HepG2 (cell line): ENCODE data around the gene APBB1IP. TPM values are rescaled to one million over a fixed set of nuclear protein-coding genes. Genes with fewer than 3 reads are reported as not detected.
"Not testable (repeated sequence)": the region's sequence is repeated elsewhere in the genome, so short reads cannot be mapped to it uniquely, and the experiment has no call there.

Experiments used
- ATAC-seq: fragments of 200-7000 bp; cut with Tn5 transposase; 3 replicates; pipeline ENCODE4 v1.9.1; 2020; ENCODE audit warnings: mild to moderate bottlenecking, moderate library complexity
- BruUV-seq: library from RNA; stranded (reverse); fragments of 400-500 nt; replicated peaks from 2 replicates; lab custom pipeline; 2021; lab: Mats Ljungman, UMichigan
- CTCF ChIA-PET: fragments of 300-600 bp; formaldehyde crosslinking; extraction: SDS; loops from one replicate; lab custom pipeline; 2021; ENCODE audit warnings: low total read pairs, inconsistent platforms, low intra/inter-chr PET ratio; lab: Yijun Ruan, JAX
- POLR2A ChIA-PET: fragments of 350-600 bp; sonication (Branson Sonifier 250); formaldehyde crosslinking; loops from one replicate; lab custom pipeline; 2020; ENCODE audit warnings: antibody characterized with exemption, inconsistent platforms; lab: Yijun Ruan, JAX
- DNase-seq: peaks from one replicate; pipeline ENCODE4 v3.0.0-alpha.2; 2015; ENCODE audit warnings: low spot score
- FAIRE-seq: peaks from 3 replicates; lab custom pipeline; 2011; peaks lifted over from hg19 to GRCh38; lab: Jason Lieb, UNC
- H2AFZ ChIP-seq: one replicate; pipeline ENCODE4 v1.6.1; 2011; ENCODE audit warnings: low read length, inconsistent platforms
- H3K27ac ChIP-seq: fragments of 300-600 bp; 3 replicates; pipeline ENCODE4 v1.8.0; 2011; ENCODE audit warnings: mixed run types, mild to moderate bottlenecking, mixed read lengths, low read length, inconsistent platforms; ENCODE audit not compliant: insufficient read depth; ENCODE audit errors: extremely low read length
- H3K27me3 ChIP-seq, 2 experiments: fragments of 200-600 bp in 1 of 2; 2 replicates in 1 of 2; 3 replicates in 1 of 2; pipeline versions ENCODE4 v1.6.0 to v1.8.0; 2011; ENCODE audit warnings: low read length in 2 of 2, mild to moderate bottlenecking in 2 of 2, moderate library complexity in 2 of 2, inconsistent platforms in 1 of 2; ENCODE audit not compliant: insufficient read depth in 2 of 2, control insufficient read depth in 1 of 2
- H3K36me3 ChIP-seq, 2 experiments: fragments of 200-600 bp in 1 of 2; replicated peaks in 1 of 2; 2 replicates in 1 of 2; 3 replicates in 1 of 2; pipeline versions ENCODE4 v1.5.1 to v1.8.0; 2011; ENCODE audit warnings: low read length in 2 of 2, inconsistent platforms in 1 of 2; ENCODE audit not compliant: insufficient read depth in 2 of 2, control insufficient read depth in 1 of 2
- H3K4me1 ChIP-seq: 2 replicates; pipeline ENCODE4 v1.5.1; 2012; ENCODE audit warnings: low read length, inconsistent platforms; ENCODE audit not compliant: insufficient read depth
- H3K4me2 ChIP-seq: 2 replicates; pipeline ENCODE4 v1.6.0; 2011; ENCODE audit warnings: low read depth, low read length, inconsistent platforms
- H3K4me3 ChIP-seq, 3 experiments: fragments of 200-600 bp in 1 of 3; sonication (generic), shearing (Covaris generic) in 1 of 3; replicated peaks in 1 of 3; 2 replicates each; pipeline ENCODE4 v1.5.1; 2011 to 2016; ENCODE audit warnings: low read length in 3 of 3, inconsistent platforms in 2 of 3, low read depth in 2 of 3, mild to moderate bottlenecking in 2 of 3, control low read depth in 1 of 3, mixed read lengths in 1 of 3; ENCODE audit not compliant: insufficient read depth in 1 of 3
- H3K79me2 ChIP-seq: one replicate; pipeline ENCODE4 v1.6.1; 2011; ENCODE audit warnings: low read length, inconsistent platforms; ENCODE audit not compliant: insufficient read depth
- H3K9ac ChIP-seq: 2 replicates; pipeline ENCODE4 v1.6.0; 2011; ENCODE audit warnings: mild to moderate bottlenecking, low read depth, low read length, inconsistent platforms; ENCODE audit not compliant: insufficient read depth
- H3K9me3 ChIP-seq: 2 replicates; pipeline ENCODE4 v1.5.1; 2012; ENCODE audit warnings: mild to moderate bottlenecking, low read length
- H4K20me1 ChIP-seq: 2 replicates; pipeline ENCODE4 v1.6.0; 2011; ENCODE audit warnings: inconsistent platforms, mild to moderate bottlenecking, low read length, moderate library complexity; ENCODE audit not compliant: insufficient read depth
- ZNF333 ChIP-seq: sonication (generic); formaldehyde crosslinking; IDR thresholded peaks from 2 replicates; pipeline ENCODE4 v1.4.0; 2020; ENCODE audit warnings: mild to moderate bottlenecking, missing genetic modification reagents, borderline replicate concordance
- ZSCAN9 ChIP-seq: IDR thresholded peaks from 2 replicates; pipeline ENCODE4 v1.6.1; 2016; ENCODE audit warnings: borderline replicate concordance
- WGBS: methylation state at CpG from one replicate; pipeline ENCODE4 v1.1.6; 2017; ENCODE audit warnings: low lambda C conversion rate; 5-methylcytosine and 5-hydroxymethylcytosine counted together
- in situ Hi-C: cut with HindIII; loops from 2 replicates; pipeline ENCODE4 v1.10.0; 2017; ENCODE audit warnings: low pct_unique_long_range_greater_than_20kb; ENCODE audit not compliant: extremely low pct_ligation_motif_present
- intact Hi-C: fragments of 100-400 bp; cut with micrococcal nuclease; formaldehyde crosslinking; loops from one replicate; pipeline ENCODE4 v1.10.0; 2022; ENCODE audit not compliant: unreplicated experiment
- polyA plus RNA-seq, 8 experiments: library from polyadenylated mRNA; depleted of rRNA in 3 of 8; stranded (reverse) in 7 of 8; unstranded in 1 of 8; fragments of >200 nt; fragmentation: Illumina TruSeq in 4 of 8; extraction: Trizol in 4 of 8; gene quantifications; 2 replicates each; pipeline versions ENCODE4 v1.2.1 to v1.2.3, GENCODE V29; 2011 to 2016; ENCODE audit warnings: low read depth in 4 of 8, missing spikeins in 1 of 8, mixed read lengths in 1 of 8; ENCODE audit not compliant: insufficient read depth in 1 of 8
- total RNA-seq, 5 experiments: library from RNA; depleted of rRNA; stranded (reverse); fragments of >200 nt; fragmentation: Illumina TruSeq; extraction: Trizol; gene quantifications; 2 replicates each; pipeline ENCODE4 v1.2.3, GENCODE V29; 2016; ENCODE audit warnings: low read depth in 1 of 5
- TF ChIP-seq, protein P1 (sequence below): sonication (generic); formaldehyde crosslinking; IDR thresholded peaks from 2 replicates; pipeline ENCODE4 v1.4.0; 2020; ENCODE audit warnings: missing genetic modification reagents, borderline replicate concordance

The APBB1IP gene
- total and polyA plus RNA-seq, 2 of the 13 experiments (the other 11 are each of a cell fraction or from before 2014, with no cell fraction given): 0.08 TPM; not detected in 1

DNA sequence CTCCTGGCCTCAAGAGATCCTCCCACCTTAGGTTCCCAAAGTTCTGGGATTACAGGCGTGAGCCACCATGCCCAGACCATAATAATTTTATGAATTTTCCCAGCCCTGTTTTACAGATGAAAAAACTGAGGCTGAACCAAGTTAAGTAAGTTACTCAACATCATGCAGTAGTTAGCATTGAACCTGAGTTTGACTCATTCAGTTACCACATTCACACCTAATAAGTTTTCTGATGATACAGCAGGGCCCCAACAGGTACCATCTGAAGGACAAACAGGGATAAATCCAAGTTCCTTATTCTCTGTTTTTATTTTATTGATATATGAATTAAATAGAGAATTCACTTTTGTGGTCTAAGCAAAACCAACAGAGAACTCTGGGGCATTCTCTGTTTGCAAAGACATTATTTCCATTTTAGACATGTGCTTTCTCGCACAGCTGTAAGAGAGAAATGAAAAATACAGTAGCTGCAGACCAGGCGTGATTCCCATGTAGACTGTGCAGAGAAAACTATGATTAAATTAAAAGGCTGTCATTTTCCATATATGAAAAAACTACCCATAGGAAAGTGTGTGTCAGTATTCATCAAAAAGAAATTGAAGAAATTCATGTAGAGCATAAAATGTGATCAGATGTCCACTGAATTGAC is 26.6 kb downstream of the APBB1IP start:
- ChIA-PET POLR2A (no interaction called here), CTCF (no interaction called here)
- in situ Hi-C loops (no loop called here), intact Hi-C loops (no loop called here)
- ATAC-seq: no peak
- Histone ChIP-seq H3K27me3 (peaks cover 0 to 3% of the 10 kb centered on the region in 2 experiments; a peak in 2 of 5 replicates), H3K4me3 (no peak overlapping the region), H3K79me2 (no peaks in the 10 kb centered on the region), H3K4me2 (no peak overlapping the region), H3K27ac (no peak overlapping the region), H4K20me1 (no peaks in the 10 kb centered on the region), H3K4me1 (peaks cover 6% of the 10 kb centered on the region), H3K9ac (no peak overlapping the region), H2AFZ (no peak overlapping the region), H3K36me3 (no peaks in the 10 kb centered on the region), H3K9me3 (no peaks in the 10 kb centered on the region)
- DNase-seq: no peak
- FAIRE-seq: no peak
- BruUV-seq: no TSS peak
- no peak for TF ChIP-seq ZSCAN9 (CRISPR knock-in tag)
- TF ChIP-seq, protein P1, sequence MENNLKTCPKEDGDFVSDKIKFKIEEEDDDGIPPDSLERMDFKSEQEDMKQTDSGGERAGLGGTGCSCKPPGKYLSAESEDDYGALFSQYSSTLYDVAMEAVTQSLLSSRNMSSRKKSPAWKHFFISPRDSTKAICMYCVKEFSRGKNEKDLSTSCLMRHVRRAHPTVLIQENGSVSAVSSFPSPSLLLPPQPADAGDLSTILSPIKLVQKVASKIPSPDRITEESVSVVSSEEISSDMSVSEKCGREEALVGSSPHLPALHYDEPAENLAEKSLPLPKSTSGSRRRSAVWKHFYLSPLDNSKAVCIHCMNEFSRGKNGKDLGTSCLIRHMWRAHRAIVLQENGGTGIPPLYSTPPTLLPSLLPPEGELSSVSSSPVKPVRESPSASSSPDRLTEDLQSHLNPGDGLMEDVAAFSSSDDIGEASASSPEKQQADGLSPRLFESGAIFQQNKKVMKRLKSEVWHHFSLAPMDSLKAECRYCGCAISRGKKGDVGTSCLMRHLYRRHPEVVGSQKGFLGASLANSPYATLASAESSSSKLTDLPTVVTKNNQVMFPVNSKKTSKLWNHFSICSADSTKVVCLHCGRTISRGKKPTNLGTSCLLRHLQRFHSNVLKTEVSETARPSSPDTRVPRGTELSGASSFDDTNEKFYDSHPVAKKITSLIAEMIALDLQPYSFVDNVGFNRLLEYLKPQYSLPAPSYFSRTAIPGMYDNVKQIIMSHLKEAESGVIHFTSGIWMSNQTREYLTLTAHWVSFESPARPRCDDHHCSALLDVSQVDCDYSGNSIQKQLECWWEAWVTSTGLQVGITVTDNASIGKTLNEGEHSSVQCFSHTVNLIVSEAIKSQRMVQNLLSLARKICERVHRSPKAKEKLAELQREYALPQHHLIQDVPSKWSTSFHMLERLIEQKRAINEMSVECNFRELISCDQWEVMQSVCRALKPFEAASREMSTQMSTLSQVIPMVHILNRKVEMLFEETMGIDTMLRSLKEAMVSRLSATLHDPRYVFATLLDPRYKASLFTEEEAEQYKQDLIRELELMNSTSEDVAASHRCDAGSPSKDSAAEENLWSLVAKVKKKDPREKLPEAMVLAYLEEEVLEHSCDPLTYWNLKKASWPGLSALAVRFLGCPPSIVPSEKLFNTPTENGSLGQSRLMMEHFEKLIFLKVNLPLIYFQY (CRISPR knock-in tag): no peak
- TF ChIP-seq ZNF333 (CRISPR knock-in tag): no peak
- WGBS: 0% methylated on average over 3 of the region's 3 CpGs

DNA sequence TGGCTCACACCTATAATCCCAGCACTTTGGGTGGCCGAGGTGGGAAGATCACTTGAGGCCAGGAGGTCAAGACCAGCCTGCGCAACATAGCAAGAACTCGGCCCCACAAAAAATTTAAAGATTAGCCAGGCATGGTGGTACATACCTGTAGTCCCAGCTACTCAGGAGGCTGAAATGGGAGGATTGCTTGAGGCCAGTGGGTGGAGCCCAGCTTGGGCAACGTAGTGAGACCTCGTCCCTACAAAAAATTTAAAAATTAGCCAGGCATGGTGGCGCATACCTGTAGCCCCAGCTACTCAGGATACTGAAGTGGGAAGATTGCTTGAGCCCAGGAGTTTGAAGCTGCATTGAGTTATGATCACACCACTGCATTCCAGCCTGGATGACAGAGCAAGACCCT is 28.4 kb downstream of the APBB1IP start:
- BruUV-seq, in situ Hi-C loops: not testable (repeated sequence)

More for the DNA sequence above, 28.4 kb downstream of the APBB1IP start:
- H3K4me2 ChIP-seq, H3K9ac ChIP-seq, H4K20me1 ChIP-seq, intact Hi-C loops, H3K27me3 ChIP-seq, ATAC-seq, H3K27ac ChIP-seq, DNase-seq, H3K9me3 ChIP-seq, CTCF ChIA-PET, H2AFZ ChIP-seq, H3K79me2 ChIP-seq, H3K36me3 ChIP-seq, FAIRE-seq, H3K4me1 ChIP-seq, POLR2A ChIA-PET, H3K4me3 ChIP-seq: not testable (repeated sequence)
- WGBS: 35% methylated on average over 6 of the region's 6 CpGs
